OCI-LY7 (cell line): ENCODE data around the gene AP5S1. TPM values are rescaled to one million over a fixed set of nuclear protein-coding genes. Genes with fewer than 3 reads are reported as not detected.

Source experiments
- BruUV-seq: library from RNA; stranded (reverse); fragments of 400-500 nt; replicated peaks from 2 replicates; lab custom pipeline; 2021; lab: Mats Ljungman, UMichigan
- CTCF ChIA-PET: fragments of 300-600 bp; sonication (Branson Sonifier 250); formaldehyde crosslinking; loops from one replicate; lab custom pipeline; 2022; ENCODE audit warnings: antibody characterized with exemption; ENCODE audit not compliant: unreplicated experiment; lab: Charles Lee
- POLR2A ChIA-PET: fragments of 300-600 bp; sonication (Branson Sonifier 250); formaldehyde crosslinking; loops from one replicate; lab custom pipeline; 2022; ENCODE audit warnings: antibody characterized with exemption; lab: Charles Lee
- DNase-seq: peaks from one replicate; pipeline ENCODE4 v3.0.0-alpha.2; 2015; ENCODE audit warnings: low spot score
- H2AFZ ChIP-seq: fragments of 200-600 bp; sonication (generic), shearing (Covaris generic); 2 replicates; pipeline ENCODE4 v1.6.1; 2014; ENCODE audit warnings: mild to moderate bottlenecking, antibody characterized with exemption, low read length, moderate library complexity
- H3K27ac ChIP-seq: fragments of 200-600 bp; sonication (generic); 2 replicates; pipeline ENCODE4 v1.5.1; 2014; ENCODE audit warnings: mixed run types, low read depth, mild to moderate bottlenecking, moderate library complexity, low read length, inconsistent platforms; ENCODE audit not compliant: poor library complexity, severe bottlenecking
- H3K36me3 ChIP-seq: fragments of 200-600 bp; sonication (generic); 2 replicates; pipeline ENCODE4 v1.6.1; 2014; ENCODE audit warnings: mild to moderate bottlenecking, antibody characterized with exemption, low read length, moderate library complexity, mixed read lengths; ENCODE audit not compliant: insufficient read depth
- H3K4me1 ChIP-seq: fragments of 200-600 bp; sonication (generic); 2 replicates; pipeline ENCODE4 v1.5.1; 2014; ENCODE audit warnings: mild to moderate bottlenecking, low read length; ENCODE audit not compliant: insufficient read depth, poor library complexity, severe bottlenecking
- H3K4me2 ChIP-seq: fragments of 200-600 bp; sonication (generic); 2 replicates; pipeline ENCODE4 v1.6.1; 2014; ENCODE audit warnings: mild to moderate bottlenecking, low read length
- H3K4me3 ChIP-seq: fragments of 200-600 bp; sonication (generic); 2 replicates; pipeline ENCODE4 v1.5.1; 2014; ENCODE audit warnings: mild to moderate bottlenecking, low read depth, low read length; ENCODE audit not compliant: poor library complexity, severe bottlenecking
- H3K79me2 ChIP-seq: fragments of 200-600 bp; sonication (generic); 2 replicates; pipeline ENCODE4 v1.6.1; 2016; ENCODE audit warnings: low read depth, mild to moderate bottlenecking, low read length, moderate library complexity, mixed read lengths; ENCODE audit not compliant: insufficient read depth
- H3K9me2 ChIP-seq: fragments of 200-600 bp; sonication (generic); 2 replicates; pipeline ENCODE4 v1.6.1; 2016; ENCODE audit warnings: mild to moderate bottlenecking, low read length, mixed read lengths; ENCODE audit not compliant: insufficient read depth
- H3K9me3 ChIP-seq: fragments of 200-600 bp; sonication (generic); 2 replicates; pipeline ENCODE4 v1.6.1; 2014; ENCODE audit warnings: mild to moderate bottlenecking, mixed run types, low read length, mixed read lengths
- H4K20me1 ChIP-seq: fragments of 200-600 bp; sonication (generic); 2 replicates; pipeline ENCODE4 v1.6.1; 2014; ENCODE audit warnings: mild to moderate bottlenecking, antibody characterized with exemption, low read length, moderate library complexity, mixed read lengths; ENCODE audit not compliant: insufficient read depth
- CTCF ChIP-seq: fragments of 200-600 bp; sonication (generic); conservative IDR thresholded peaks from 2 replicates; pipeline ENCODE4 v1.5.1; 2014; ENCODE audit warnings: mild to moderate bottlenecking, antibody characterized with exemption, low read length, moderate library complexity, mixed read lengths
- EZH2phosphoT487 ChIP-seq: fragments of 200-600 bp; sonication (generic); IDR thresholded peaks from 2 replicates; pipeline ENCODE4 v1.6.1; 2018; ENCODE audit warnings: low read depth, borderline replicate concordance, mild to moderate bottlenecking, mixed run types, antibody characterized with exemption, low read length, moderate library complexity, mixed read lengths
- intact Hi-C: fragments of 100-400 bp; cut with micrococcal nuclease; formaldehyde crosslinking; loops from one replicate; pipeline ENCODE4 v1.10.0; 2022; ENCODE audit not compliant: unreplicated experiment
- total RNA-seq, 2 experiments: library from RNA; depleted of rRNA in 1 of 2; stranded (reverse); fragments of >200 nt in 1 of 2; shearing (Covaris generic) in 1 of 2; gene quantifications; 2 replicates each; pipeline ENCODE4 v1.2.3, GENCODE V29; 2014 to 2022

AP5S1 gene
- total RNA-seq, 2 experiments from 2014 or later, result 9.8 to 12.1 TPM

DNA sequence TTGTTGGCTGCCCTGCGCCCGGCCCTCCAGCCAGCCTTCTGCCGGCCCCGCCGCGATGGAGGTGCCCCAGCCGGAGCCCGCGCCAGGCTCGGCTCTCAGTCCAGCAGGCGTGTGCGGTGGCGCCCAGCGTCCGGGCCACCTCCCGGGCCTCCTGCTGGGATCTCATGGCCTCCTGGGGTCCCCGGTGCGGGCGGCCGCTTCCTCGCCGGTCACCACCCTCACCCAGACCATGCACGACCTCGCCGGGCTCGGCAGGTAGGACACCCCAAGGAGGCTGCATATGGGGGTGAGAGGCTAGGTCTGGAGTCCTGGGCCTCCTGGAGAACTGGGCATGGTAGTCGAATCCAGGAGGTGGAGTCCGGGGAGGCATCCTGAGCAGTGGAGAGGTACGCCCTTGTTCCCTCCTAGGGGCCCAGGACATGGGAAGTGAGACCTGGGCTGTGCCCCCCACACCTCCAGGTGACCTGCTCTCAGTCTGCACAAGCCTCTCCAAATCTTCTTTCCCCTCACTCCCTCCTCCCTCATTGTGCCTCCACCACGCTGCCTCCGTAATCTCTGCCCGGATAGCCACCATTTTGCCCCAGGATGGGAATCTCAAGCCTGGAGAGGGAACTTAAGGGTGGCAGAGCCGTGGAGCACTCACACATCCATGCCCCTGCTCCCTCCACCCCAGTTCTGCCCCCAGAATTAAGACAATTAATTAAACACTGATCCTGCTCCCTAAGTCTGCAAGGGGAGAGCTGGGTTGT, 23.7 kb upstream of the AP5S1 start:
- peaks cover 31% of the 10 kb centered on the region for H3K79me2 ChIP-seq
- TF ChIP-seq CTCF (no peak), EZH2phosphoT487 (no peak)
- no peaks in the 10 kb centered on the region for H3K9me3 ChIP-seq
- CTCF ChIA-PET, result interaction anchor here (2.2 kb wide), 1 partner anchor 22 kb away, joined by 9 read pairs; no protein-coding TSS in a partner anchor
- peak; percentile 48 for DNase-seq
- H3K4me1 ChIP-seq, result peaks cover 47% of the 10 kb centered on the region
- peak overlapping the region; percentile 83 for H3K27ac ChIP-seq
- H4K20me1 ChIP-seq, result no peaks in the 10 kb centered on the region; the same call in 1 of the 2 replicates
- H3K4me2 ChIP-seq, result peak overlapping the region; percentile 100
- intact Hi-C loops, result loop anchor here (1.0 to 2.0 kb wide), 3 partner anchors 9 to 50 kb away; partner anchors contain the start of genes AP5S1 and MAVS
- BruUV-seq, result no TSS peak
- peaks cover 36% of the 10 kb centered on the region for H3K36me3 ChIP-seq
- no peaks in the 10 kb centered on the region for H3K9me2 ChIP-seq
- POLR2A ChIA-PET, result interaction anchor here (0.5 to 1.8 kb wide), 4 partner anchors 22 to 91 kb away, joined by 3 to 7 read pairs (median 4); no protein-coding TSS in a partner anchor
- H3K4me3 ChIP-seq, result peak overlapping the region; percentile 91
- H2AFZ ChIP-seq, result no peak overlapping the region

- no peaks in the 10 kb centered on the region for H3K9me2 ChIP-seq
- no TSS peak for BruUV-seq
- no peak for DNase-seq
- CTCF ChIA-PET, result no interaction called here
- no peak for TF ChIP-seq CTCF
- no peak for TF ChIP-seq EZH2phosphoT487
- peaks cover 47% of the 10 kb centered on the region for H3K4me1 ChIP-seq
- H3K27ac ChIP-seq, result peak overlapping the region; percentile 83
- no peaks in the 10 kb centered on the region for H3K9me3 ChIP-seq
- peak overlapping the region; percentile 91 for H3K4me3 ChIP-seq
- no peak overlapping the region; the same call in 1 of the 2 replicates for H2AFZ ChIP-seq
- intact Hi-C loops, result loop anchor here (2.0 kb wide), 1 partner anchor 50 kb away; the partner anchor contains the start of gene MAVS
- POLR2A ChIA-PET, result no interaction called here
- H3K36me3 ChIP-seq, result peaks cover 41% of the 10 kb centered on the region
- H3K79me2 ChIP-seq, result peaks cover 31% of the 10 kb centered on the region
- H4K20me1 ChIP-seq, result no peaks in the 10 kb centered on the region; the same call in 1 of the 2 replicates
- peak overlapping the region; percentile 100 for H3K4me2 ChIP-seq
These were observed 23.2 kb upstream of the AP5S1 start for GRCh38 chr20:3797226-3797545.
